HG03095 (cell line): ENCODE results near the gene ZFYVE28.

Source experiments
- ATAC-seq: cut with Tn5 transposase; IDR thresholded peaks from one replicate; pipeline ENCODE4 v1.9.1; 2021; ENCODE audit warnings: moderate library complexity; ENCODE audit not compliant: unreplicated experiment

The ZFYVE28 gene

DNA sequence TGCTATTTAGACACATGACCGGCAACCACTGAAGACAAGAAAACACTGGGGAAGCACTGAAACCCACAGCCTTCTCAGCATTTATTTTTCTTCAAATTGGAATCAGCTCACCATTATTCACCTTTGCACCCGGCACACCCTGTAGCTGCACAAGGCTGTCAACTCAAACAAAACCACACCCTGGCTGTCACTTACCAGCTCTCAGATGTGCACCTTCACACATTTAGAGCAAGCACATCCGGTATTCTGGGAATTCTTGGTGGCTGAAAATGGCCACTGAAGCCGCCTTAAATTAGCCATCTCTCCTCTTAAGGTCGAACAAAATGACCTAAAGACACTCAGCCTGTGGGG lies 5.9 kb downstream of the ZFYVE28 start:
- peak; percentile 15 for ATAC-seq

DNA sequence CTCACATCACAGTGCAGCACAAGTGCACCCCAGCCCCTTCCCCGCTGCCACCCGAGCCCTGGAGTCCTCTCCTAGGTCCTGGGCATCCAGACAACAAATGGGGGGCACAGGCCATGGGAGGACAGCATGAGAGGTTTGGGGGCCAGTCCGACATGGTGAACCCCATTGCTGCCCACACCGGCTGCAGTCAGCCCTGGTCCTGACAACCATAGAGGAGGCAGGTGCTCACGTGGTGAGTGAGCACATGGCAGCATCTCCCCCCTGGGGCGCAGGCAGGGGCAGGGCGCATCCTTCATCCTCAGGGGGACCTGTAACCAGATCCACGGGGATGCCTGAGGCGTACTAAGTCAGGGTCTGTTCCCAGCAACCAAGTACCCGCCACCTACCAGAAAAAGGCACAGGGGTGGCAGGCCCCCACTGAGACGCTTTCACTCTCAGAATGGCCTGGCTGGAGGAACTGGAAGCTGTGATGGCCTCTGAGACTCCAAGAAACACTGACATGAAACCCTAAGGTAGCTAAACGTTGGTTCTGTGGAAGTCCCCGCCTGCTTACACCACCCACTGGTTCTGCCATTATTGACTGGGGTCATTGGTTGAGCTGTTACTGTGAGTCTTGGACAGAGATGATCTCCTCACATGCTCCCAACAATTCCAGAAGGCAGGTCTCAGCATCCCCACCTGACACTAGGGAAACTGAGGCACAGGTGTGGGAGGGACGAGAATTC lies 6.5 kb downstream of the ZFYVE28 start:
- no peak for ATAC-seq

DNA sequence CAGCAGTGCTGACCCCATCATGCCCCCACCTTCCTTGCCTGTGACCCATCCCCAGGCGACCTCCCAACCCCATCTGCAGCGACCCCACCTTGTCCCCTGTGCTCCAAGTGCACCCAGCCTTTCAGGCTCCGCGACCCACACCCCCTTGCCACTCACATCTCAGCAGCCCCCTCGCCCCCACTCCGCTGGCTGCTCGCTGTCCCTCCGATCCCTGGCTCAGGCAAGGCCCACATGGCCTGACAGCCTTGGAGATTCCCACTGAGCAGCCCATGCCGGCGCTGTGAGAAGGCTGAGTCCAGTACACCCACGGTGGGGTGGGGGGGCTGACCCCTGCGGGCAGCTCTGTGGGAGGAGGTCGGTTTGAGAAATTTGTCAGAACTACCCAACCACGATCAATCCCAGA lies 9.1 kb downstream of the ZFYVE28 start:
- ATAC-seq = no peak

DNA sequence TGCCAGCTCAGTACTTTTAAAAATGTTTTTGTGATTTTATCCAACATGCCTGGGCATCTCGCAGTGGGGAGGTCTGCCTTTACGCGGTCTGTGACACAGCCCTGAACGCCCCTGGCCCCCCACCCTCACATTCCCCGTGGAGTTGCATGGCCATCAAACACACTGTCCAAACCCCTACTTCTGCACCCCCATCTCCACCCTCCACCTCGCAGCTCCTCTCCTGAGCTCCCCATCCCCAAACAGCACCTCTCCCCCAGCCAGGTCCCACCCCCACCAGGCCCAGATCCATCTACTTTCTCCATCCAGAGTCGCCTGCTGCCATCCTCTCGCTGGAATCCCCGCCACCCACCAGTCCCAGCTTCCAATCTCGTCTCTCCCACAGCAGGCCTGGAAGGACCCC lies 9.5 kb downstream of the ZFYVE28 start:
- ATAC-seq = no peak

DNA sequence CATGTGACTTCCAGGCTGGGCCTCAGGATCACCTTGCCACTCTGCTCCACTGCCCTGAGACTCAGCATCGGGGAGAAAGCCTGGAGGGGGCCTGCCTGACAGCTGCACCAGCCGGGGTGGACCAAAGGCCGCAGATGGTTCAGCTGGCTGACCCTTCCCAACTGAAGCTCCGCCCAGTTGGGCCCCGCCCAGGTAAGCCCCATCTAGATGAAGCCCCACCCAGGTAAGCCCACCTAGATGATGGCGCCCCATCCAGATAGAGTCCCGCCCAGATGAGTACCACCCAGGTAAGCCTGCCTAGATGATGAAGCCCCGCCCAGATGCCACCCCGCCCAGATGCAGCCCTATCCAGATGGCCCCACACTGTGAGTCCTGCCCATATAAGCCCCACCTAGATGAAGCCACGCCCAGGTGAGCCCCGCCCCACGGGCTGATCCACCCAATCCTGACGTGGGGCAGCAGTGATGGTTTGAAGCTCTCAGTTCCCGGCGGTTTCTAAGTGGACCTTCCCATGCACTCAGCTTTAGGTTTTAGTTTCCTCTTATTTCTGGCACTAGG lies 10.0 kb downstream of the ZFYVE28 start:
- ATAC-seq = no peak

DNA sequence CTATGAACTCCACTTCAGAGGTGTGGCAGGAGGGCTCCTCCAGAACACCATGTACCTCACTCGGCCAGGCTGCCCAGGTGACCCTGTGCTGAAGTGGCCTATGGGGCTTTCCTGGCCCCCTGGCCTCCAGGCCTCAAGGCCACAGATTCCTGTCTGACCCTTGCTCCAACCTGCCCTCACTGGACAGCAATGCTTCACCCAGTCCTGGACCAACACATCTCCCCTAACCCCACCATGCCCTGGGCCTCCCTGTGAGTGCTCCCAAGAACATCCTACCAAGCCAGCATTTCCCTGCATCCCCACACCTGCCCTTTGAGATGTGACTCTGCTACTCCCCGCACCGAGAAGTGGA lies 10.5 kb downstream of the ZFYVE28 start:
- no peak for ATAC-seq

DNA sequence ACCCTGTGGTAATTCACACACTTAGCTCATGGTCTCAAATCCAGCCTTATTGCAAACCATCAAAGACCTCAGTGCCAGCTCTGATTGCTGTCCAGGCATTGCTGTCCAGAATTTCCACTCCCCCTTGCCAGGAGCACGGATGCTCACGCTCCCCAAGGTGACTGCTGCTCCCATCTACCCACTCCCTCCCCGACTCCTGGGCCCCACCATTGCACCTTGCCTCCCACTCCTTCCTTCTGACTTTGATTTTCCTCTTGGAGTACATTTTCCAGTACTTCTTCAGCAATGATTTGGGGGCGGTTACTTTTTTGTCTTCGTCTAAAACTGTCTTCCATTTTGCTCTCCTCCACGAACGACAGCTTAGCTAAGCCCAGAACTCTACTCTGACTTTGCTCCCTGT lies 11.5 kb downstream of the ZFYVE28 start:
- no peak for ATAC-seq

DNA sequence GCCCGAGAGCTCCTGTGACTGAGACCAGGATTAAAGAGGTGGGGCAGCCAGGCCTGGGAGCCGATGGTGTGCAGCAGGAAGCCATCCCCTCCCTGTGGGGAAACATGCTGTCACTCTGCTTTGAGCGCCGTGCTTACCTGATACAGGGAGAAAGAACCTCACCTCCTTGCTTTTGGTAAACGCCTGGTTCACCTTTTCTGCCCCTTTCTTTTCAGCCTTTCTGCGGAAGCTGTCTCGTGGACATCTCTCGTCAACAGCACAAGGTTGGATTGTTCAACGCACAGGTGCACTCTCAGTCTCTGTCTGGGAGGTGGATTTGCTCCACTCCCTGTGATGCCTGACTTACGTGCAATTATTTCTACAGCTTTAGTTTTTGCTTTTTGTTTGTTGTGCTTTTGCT lies 12.0 kb downstream of the ZFYVE28 start:
- ATAC-seq = no peak

DNA sequence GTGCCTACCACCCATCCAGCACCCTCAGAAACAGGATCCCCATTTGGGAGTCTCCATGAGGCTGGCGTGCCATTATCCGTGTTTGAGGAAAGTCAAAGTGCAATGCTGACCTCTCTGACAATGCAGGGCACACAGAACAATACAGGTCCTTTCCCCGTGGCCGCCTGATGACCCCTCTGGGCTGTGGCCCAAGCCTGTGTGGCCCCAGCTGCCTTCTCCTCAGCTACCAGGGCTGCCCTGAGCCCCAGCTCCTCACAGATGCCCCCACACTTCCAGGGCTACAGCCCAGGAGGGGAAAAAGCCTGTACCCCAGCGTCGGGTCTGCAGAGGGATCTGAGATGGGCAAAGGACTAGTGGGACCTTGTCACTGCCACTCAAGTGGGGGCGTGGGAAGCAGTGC lies 15.5 kb downstream of the ZFYVE28 start:
- ATAC-seq = no peak

DNA sequence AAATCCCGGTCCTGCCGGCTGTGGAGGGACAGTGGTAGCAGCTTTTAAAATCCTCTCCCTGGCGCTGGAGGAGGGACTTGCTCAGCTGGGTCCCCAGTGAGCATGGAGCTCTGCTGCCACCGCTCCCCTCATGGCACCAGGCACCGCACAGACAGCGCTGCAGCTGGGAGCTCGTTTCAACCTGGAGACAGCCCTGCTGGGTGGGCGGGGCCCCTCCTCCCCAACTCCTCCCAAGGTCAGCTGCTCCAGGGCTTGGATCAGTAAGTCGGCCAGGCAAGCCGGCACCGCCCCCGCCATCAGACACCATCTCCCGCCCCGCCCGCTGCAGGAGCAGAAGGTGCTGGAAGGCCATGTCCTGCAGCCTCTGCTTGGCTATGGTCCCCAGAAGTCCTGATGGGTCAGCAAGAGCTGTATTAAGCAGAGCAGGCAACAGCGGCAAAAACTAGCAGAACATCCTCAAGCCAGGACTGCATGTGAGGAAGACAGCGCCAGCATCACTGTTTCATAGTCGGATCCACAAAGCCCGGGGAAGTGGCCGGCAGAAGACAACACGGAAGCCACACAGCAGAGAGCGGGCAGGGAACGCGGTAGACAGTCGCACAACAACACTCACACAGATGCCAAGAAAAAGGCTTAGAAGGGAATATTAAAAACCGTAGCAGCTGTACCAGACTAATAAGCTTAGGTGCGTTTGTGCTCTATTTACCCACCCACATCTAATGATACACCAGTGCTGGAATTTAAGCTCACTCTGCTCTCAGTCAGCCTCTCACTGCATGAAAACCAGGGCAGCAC lies 16.2 kb downstream of the ZFYVE28 start:
- ATAC-seq = no peak

DNA sequence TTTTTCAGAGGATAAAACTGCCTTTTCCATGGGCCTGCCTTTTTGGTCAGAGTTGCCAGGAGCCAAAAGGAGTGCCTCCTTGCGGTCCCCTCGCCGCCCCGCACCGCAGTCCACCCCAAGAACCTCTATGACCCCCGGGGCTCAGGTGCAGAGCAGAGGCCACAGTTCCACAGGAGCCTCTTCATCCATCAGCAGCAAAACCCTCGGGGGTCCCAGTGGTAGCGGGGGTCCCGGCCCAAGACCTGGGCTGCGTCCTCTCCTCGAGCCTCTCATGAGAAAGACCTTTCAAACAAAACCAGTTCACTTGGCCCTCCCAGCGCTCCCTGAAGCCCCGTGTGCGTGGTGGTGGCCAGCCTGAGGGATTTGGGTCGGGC lies 16.8 kb downstream of the ZFYVE28 start:
- no peak for ATAC-seq

DNA sequence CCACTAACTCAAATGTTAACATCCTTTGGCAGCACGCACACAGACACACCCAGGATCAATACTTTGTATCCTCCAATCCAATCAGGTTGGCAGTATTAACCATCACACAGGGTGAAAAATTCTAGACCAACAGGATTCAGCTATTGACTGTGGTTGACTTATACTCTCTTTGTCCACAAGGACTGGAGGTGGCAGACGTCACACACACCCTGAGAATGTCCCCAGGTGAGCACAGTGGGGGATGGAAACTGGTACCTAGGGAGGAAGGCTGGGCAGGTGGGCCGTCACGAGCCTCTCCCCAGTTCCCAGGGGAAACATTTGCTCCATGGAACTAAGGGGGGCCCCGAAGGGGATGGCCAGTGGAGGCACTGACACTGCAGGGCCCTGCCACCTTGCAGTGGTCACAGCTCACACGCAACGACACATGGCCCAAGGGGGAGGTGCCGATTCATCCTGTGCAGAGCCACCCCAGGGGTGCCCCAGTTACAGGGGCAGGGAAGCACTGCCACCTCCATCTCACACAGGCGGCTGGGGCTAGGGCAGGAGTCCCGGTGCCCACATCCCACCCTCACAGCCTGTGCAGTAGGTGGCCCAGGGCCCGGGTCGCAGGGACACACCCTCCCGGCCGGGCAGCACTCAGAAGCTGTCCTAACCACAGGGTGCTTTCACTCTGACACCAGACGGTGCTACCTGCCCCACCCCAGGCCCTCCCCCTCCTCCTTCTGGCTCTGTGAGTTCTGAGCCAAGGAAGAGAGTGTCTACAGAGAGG lies 17.4 kb downstream of the ZFYVE28 start:
- ATAC-seq = no peak

DNA sequence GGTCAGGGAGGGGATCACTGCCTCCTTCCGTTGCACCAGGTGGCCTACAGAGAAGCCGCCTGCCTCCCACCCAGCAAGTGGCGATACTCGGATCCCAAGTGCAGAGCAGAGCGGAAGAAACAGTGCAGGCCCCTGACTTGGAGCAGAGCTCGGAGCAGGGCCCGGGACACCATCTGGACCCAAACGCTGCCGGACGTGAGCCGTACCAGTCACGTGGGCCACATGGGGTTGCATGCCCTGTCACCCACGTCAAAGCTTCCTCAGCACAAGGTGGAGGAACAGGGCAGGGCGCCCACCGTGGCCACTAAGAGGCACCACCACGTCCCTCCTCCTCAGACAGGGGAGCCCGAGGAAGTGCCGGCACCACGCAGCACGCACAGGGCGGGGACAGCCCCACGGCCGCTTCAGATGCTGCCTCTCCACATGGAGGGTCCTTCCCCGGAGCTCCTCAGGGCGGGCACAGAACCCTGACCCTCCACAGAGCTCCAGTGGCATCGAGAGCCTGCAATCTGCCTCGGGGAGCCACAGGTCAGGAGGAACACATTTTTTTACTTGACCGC lies 18.7 kb downstream of the ZFYVE28 start:
- ATAC-seq = no peak

DNA sequence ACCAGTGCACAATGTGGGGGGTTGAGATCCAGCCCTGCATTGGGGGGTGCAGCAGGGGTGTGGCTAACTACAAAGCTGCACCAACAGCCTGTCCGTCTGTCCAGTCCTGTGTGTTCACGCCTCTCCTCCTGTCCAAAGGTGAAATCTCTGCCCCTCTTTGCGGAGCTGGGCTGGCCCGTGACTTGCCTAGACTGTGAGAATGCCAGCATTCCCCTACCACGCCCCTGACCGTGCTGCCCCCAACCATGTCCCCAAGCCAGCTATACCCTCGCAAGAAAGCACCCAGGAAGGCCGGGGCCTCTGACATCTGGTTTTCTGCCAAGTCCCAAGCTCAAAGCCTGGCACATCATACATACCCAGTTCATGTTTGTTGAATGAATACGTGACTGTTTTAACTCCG lies 19.2 kb downstream of the ZFYVE28 start:
- ATAC-seq = no peak

DNA sequence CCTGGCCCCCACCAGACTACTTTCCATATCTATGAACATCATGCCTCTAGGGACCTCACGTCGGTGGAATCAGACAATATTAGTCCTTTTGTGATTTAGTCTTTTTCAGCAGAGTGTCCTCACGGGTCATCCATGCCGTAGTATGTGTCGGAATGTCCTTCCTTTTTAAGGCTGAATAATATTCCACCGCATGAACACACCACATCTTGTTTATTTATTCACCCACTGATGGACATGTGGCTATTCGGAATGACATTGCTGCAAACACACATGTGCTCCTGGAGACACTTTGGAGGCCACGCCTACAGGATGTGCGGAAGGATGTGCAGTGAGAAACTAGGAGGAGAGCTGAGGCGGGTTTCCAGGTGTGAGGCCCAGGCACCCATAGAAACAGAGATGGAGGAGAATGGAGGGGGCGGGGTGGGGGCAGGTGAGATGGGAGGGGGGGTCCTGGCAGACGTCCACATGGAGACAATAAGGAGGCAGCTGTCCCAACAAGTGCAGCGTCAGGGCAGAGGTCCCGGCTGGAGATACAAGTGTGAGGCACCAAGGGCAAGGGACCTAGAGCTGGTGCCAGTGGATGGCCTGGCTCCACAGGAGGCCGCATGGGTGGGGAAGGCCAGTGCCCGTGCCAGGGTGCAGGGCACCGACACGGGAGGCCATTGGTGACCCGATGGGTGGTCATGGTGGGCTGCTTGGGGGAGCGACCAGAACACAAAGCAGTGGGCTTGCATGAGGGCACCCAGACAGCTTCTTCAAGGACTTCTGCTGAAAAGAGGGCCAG lies 20.7 kb downstream of the ZFYVE28 start:
- no peak for ATAC-seq

DNA sequence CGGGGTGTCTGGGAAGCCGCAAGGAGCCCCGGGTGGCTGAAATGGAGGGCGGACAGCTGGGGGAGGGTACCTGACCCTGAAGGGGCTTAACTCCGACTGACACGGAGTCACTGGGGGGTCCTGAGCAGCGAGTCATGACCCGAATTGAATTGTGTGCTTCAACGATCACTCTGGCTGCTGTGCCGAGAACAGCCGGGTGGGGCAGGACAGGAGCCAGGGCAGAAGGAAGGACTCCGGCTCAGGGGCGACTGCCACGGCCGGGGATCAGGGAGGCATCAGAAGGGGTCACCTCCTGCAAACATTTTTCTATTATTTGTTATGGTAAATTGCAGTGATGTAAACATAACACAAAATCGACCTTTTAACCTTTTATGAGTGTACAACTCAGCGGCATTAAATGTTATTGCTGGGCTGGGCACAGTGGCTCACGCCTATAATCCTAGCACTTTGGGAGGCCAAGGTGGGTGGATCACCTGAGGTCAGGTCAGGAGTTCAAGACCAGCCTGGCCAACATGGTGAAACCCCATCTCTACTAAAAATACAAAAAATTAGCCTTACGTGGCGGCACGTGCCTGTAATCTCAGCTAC lies 21.6 kb downstream of the ZFYVE28 start:
- no peak for ATAC-seq

DNA sequence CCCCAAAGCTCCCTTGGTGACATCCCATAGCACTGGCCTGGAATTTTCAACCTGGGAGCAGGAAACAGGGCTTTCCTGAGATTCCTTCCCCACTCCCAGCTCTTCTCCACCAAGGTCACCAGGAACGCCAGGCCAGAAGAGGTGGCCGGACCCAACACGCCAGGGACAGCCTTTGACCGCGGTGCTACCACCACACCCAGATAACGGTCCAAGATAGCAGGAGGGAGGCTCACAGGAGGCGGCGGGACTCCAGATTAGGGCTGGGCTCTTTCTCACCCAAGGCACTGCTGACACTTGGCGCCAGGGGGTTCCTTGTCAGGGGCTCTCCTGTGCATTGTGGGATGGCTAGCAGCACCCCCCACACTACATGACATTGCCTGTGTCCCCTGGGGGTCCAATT lies 22.9 kb downstream of the ZFYVE28 start:
- ATAC-seq = no peak

DNA sequence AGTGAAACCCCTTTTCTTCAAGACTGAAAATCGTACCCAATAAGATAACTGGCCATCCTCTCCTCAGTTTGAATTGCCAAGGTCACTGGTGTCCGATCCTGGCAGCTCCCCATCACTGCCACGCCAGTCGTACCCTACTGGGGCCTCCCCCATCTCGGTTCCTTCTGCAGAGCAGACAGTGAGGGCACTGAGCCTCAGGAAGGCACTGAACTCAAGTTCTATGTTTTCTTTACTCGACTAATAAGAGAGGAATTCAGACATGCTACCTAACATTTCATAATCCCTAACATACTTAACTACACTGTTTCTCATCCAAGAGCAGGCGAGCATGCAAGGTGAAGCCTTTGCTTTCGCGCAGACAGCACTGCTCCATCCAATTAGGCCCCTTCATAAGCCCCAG lies 23.4 kb downstream of the ZFYVE28 start:
- ATAC-seq = no peak

DNA sequence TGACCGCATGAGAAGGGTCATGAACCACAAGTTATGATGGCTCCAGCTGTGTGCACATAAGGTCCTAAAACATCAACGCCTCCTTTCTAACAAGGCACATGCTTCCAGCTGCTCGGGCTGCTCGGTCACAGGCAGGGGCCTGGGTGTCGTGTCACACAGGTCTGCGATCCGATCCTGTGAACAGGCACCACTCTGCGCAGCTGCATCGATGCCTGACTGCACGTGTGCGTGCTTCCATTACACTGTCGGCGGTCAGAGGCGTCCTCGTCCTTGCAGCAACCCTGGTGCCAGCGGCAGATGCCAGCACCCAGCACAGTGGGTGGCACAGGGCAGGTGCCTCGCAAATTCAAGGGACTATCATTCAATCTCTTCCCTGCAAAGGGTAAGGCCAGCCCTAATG lies 23.9 kb downstream of the ZFYVE28 start:
- no peak for ATAC-seq
